Choroid plexus epithelial cell (primary cell): ENCODE results near the gene HMBS.
"Not testable (repeated sequence)": the region's sequence is repeated elsewhere in the genome, so short reads cannot be mapped to it uniquely, and the experiment has no call there.

Source experiments
- DNase-seq: peaks from one replicate; pipeline ENCODE4 v3.0.0-alpha.2; 2010; ENCODE audit warnings: low read depth
- H3K4me3 ChIP-seq: 2 replicates; pipeline ENCODE4 v1.5.1; 2011; ENCODE audit warnings: low read depth, mild to moderate bottlenecking, control low read depth, low read length, moderate library complexity
- TF ChIP-seq, protein P1 (sequence below): conservative IDR thresholded peaks from 2 replicates; pipeline ENCODE4 v1.5.1; 2011; ENCODE audit warnings: low read depth, mild to moderate bottlenecking, control low read depth, inconsistent platforms, low read length, moderate library complexity

HMBS gene

DNA sequence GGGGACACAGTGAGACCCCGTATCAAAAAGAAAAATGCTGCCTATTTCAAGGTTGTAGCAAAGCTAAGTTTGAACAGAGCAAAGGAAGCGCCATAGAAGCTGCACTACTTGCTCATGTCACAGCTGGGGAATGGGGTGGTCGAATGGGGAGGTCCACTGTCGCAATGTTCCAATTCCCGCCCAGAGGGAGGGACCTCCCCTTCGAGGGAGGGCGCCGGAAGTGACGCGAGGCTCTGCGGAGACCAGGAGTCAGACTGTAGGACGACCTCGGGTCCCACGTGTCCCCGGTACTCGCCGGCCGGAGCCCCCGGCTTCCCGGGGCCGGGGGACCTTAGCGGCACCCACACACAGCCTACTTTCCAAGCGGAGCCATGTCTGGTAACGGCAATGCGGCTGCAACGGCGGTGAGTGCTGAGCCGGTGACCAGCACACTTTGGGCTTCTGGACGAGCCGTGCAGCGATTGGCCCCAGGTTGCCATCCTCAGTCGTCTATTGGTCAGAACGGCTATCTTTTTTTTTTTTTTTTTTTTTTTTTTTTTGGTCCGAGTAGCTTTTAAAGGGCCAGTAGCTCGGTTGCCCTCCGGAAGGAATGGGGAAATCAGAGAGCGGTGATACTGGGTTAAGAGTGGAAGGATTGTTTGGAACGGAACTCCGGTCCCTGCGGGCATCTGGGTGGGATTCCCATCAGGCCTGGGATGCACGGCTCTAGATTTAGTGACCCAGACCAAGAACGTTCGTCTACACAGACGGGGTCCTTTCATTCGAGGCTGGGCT lies at the start of gene HMBS:
Gene HMBS, plus strand, starts transcription at position 219 of the 774 bp plus-strand sequence. Its CDS starts 153 bp downstream, at position 372.
- TF ChIP-seq, protein P1, sequence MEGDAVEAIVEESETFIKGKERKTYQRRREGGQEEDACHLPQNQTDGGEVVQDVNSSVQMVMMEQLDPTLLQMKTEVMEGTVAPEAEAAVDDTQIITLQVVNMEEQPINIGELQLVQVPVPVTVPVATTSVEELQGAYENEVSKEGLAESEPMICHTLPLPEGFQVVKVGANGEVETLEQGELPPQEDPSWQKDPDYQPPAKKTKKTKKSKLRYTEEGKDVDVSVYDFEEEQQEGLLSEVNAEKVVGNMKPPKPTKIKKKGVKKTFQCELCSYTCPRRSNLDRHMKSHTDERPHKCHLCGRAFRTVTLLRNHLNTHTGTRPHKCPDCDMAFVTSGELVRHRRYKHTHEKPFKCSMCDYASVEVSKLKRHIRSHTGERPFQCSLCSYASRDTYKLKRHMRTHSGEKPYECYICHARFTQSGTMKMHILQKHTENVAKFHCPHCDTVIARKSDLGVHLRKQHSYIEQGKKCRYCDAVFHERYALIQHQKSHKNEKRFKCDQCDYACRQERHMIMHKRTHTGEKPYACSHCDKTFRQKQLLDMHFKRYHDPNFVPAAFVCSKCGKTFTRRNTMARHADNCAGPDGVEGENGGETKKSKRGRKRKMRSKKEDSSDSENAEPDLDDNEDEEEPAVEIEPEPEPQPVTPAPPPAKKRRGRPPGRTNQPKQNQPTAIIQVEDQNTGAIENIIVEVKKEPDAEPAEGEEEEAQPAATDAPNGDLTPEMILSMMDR = no peak
- peak within 1 kb of the TSS; percentile 77 for H3K4me3 ChIP-seq
- DNase-seq = peak; percentile 91

DNA sequence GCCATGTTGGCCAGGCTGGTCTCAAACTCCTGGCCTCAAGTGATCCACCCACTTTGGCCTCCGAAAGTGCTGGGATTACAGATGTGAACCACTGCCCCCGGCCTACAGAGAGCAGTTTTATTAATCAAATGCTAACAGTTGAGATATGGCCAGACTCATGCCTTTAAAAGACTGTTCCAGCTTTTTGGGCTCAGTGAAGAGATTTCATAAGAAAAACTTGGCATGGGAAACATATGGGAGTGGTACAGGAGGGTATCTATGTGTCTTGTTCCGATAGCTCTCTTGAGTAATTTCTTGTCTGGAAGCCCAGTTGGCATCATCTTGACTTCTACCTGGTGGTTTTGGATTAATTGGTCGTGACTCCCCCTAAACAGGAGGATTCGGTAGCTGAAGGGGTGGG lies 45.8 kb upstream of the HMBS start:
- TF ChIP-seq, protein P1 = no peak
- DNase-seq = no peak
- H3K4me3 ChIP-seq = no peak overlapping the region

DNA sequence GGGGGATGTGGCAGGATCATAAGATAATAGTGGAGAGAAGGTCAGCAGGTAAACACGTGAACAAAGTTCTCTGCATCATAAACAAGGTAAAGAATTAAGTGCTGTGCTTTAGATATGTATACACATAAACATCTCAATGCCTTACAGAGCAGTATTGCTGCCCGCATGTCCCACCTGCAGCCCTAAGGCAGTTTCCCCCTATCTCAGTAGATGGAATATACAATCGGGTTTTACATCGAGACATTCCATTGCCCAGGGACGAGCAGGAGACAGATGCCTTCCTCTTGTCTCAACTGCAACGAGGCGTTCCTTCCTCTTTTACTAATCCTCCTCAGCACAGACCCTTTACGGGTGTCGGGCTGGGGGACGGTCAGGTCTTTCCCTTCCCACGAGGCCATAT lies 45.2 kb upstream of the HMBS start:
- H3K4me3 ChIP-seq, DNase-seq: not testable (repeated sequence)

DNA sequence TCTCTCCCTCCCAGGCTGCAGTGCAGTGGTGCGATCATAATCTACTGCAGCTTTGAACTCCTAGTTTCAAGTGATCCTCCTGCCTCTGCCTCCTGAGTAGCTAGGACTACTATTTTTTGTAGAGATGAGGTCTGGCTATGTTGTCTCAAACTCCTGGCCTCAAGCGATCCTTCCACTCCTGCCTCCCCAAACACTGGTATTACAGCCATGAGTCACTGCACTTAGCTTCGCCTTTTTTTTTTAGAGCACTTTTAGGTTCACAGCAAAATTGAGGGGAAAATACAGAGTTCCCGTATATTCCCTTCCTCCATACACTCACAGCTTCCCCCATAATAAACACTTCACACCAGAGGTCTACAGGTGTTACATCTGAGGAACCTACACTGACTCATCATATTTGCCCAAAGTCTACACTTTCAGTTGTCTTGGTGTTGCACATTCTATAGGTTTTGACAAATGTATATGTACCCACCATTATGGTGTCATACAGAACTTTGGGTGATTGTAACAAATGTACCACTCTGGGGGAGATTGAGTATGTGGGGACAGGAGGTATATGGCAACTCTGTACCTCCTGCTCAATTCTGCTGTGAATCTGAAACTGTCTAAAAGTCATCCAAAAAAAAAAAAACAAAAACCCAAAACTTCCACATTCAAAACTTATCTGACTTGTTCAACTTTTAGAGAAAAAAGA lies 42.7 kb upstream of the HMBS start:
- DNase-seq = no peak
- no peak overlapping the region for H3K4me3 ChIP-seq

DNA sequence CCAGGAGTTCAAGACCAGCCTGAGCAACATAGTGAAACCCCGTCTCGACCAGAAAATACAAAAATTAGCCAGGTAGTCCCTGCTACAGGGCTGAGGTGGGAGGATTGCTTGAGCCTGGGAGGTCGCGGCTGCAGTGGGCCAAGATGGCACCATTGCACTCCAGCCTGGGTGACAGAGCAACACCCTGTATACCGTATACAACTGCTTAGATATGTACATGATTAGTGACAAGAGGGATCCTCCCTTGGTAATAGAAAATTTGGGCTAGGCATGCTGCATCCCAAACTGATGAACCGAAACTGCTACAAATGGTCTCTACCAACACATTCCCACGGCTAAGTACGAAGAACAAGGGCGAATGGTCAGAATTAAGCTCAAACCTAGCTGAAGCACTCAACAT lies 41.8 kb upstream of the HMBS start:
- TF ChIP-seq, protein P1 = no peak
- no peak overlapping the region for H3K4me3 ChIP-seq
- DNase-seq = no peak

More for the DNA sequence above, 42.7 kb upstream of the HMBS start:
- TF ChIP-seq, protein P1 = no peak

DNA sequence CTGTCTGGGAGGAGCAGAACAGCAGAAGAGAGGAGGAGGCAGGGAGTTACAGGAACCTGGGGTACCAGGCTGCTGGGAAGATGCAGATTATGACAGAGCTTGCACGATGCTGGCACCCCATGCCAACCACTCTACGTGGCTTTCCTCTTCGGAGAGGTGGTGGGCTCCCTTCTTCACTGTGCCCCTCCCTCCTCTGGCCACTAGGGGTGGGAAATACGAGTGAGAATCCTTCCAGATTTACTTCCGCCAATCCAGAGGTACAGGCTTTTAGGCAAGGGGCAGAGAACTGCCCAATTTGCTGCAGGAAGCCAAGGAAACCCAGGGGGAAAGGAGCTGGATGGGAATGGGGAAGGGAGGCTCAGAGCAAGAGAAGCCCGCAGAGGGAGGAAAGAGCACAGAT lies 40.0 kb upstream of the HMBS start:
- TF ChIP-seq, protein P1 = peak; percentile 31
- DNase-seq = no peak
- no peak overlapping the region for H3K4me3 ChIP-seq

DNA sequence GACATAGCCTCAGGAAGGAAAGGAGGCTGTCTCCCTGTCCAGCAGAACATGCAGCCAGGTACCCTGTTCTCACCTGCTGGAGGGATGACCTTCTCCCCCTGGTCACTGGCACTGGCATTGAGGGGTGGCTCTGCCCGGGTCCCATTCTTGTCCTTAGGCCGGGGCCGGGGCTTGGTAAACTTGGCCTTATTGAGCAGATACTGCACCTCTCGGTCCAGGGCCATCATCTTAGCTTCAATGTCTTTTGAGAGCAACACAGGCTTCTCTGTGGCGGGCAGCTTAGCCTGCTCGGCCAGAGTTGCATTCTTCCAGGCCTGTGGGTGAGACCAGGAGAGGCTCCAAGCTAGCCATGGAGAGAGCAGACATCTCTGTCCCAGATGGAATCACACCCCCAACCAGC lies 38.2 kb upstream of the HMBS start:
- TF ChIP-seq, protein P1 = no peak
- H3K4me3 ChIP-seq = no peak overlapping the region
- no peak for DNase-seq
